Measurements from ENCODE around the gene OPA3.

OPA3 gene

DNA sequence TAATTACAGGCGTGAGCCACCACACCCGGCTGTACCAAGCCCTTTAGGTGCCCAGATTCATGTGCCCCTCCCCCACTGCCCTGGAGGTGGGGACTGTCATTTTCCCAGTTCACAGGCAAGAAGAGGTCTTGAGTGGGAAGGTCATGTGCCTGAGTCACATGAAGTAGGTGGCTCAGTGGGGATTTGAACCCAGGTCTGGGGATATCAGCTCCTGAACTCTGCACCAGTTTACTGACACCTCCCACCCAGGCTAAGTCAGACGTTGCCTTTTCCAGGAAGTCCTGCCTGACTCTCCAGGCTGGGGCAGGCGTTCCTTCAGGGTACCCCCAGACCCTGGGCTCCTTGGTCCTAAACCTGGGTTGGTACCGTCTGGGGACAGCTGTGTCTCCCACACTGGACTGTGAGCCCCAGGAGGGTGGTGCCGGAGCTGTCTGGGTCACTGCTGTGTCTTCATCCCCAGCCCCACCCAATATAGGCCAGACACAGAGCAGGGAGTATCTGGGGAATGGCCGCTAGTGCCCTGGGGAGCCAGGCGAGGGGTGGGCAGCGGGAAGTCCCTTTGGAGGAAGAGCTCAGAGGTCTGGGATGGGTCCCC lies 68.7 kb downstream of the OPA3 start:
- DNase-seq (ENCODE audit: low read depth in 1 of 2, low spot score in 1 of 2) = no peak
- peak overlapping the region; percentile 80 for H3K27ac ChIP-seq (replicated peaks)
- TF ChIP-seq, protein P1, sequence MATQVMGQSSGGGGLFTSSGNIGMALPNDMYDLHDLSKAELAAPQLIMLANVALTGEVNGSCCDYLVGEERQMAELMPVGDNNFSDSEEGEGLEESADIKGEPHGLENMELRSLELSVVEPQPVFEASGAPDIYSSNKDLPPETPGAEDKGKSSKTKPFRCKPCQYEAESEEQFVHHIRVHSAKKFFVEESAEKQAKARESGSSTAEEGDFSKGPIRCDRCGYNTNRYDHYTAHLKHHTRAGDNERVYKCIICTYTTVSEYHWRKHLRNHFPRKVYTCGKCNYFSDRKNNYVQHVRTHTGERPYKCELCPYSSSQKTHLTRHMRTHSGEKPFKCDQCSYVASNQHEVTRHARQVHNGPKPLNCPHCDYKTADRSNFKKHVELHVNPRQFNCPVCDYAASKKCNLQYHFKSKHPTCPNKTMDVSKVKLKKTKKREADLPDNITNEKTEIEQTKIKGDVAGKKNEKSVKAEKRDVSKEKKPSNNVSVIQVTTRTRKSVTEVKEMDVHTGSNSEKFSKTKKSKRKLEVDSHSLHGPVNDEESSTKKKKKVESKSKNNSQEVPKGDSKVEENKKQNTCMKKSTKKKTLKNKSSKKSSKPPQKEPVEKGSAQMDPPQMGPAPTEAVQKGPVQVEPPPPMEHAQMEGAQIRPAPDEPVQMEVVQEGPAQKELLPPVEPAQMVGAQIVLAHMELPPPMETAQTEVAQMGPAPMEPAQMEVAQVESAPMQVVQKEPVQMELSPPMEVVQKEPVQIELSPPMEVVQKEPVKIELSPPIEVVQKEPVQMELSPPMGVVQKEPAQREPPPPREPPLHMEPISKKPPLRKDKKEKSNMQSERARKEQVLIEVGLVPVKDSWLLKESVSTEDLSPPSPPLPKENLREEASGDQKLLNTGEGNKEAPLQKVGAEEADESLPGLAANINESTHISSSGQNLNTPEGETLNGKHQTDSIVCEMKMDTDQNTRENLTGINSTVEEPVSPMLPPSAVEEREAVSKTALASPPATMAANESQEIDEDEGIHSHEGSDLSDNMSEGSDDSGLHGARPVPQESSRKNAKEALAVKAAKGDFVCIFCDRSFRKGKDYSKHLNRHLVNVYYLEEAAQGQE (IDR thresholded peaks at IDR 0.05; ENCODE audit: insufficient replicate concordance, low read depth) = no peak
- TF ChIP-seq SPI1 (IDR thresholded peaks at IDR 0.05; ENCODE audit: borderline replicate concordance, low read depth) (no peak), CTCF (IDR thresholded peaks at IDR 0.05; ENCODE audit: insufficient read depth, low read length) (no peak), POLR2AphosphoS5 (IDR thresholded peaks at IDR 0.05; ENCODE audit: low read depth) (no peak), GABPA (IDR thresholded peaks at IDR 0.05; ENCODE audit: low read depth) (no peak)
- no peak overlapping the region for H3K4me3 ChIP-seq (replicated peaks; ENCODE audit: insufficient read depth, low read length)
- no peaks in the 10 kb centered on the region for H3K27me3 ChIP-seq (ENCODE audit: insufficient read depth, poor library complexity, severe bottlenecking)

DNA sequence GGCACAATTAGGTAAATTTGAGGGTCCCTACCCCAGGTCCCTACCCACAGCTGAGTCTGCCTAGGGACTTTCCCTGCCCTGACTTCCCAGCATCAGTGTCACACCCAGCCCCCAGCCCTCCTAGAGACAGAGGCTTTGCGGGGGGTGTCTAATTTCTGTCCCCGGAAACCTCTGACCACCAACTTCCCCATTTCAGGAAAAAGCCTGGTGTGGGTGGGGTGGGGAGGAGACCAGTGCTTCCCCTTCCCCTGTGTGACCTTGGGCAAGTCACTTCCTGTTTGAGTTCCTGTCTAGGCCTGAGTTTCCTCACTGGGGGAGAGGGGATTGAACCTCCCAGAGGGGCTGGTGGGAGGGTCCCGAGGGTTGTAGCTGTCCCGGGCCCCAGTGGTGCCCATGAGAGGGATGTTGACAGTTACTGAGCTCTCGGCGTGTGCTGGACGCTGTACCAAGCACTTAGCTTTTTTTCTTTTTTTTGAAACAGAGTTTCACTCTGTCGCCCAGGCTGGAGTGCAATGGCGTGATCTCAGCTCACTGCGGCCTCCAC lies 69.4 kb downstream of the OPA3 start:
- no peak overlapping the region for H3K4me3 ChIP-seq (replicated peaks; ENCODE audit: insufficient read depth, low read length)
- H3K27me3 ChIP-seq (ENCODE audit: insufficient read depth, poor library complexity, severe bottlenecking) = no peaks in the 10 kb centered on the region
- TF ChIP-seq SPI1 (IDR thresholded peaks at IDR 0.05; ENCODE audit: borderline replicate concordance, low read depth) = peak; percentile 96
- TF ChIP-seq POLR2AphosphoS5 (IDR thresholded peaks at IDR 0.05; ENCODE audit: low read depth) = peak; percentile 89
- TF ChIP-seq CTCF (IDR thresholded peaks at IDR 0.05; ENCODE audit: insufficient read depth, low read length) = no peak
- peak; percentile 45; the same call in 1 of the 2 replicates for TF ChIP-seq GABPA (IDR thresholded peaks at IDR 0.05; ENCODE audit: low read depth)
- TF ChIP-seq, protein P1 (IDR thresholded peaks at IDR 0.05; ENCODE audit: insufficient replicate concordance, low read depth) = no peak
- peak overlapping the region; percentile 80 for H3K27ac ChIP-seq (replicated peaks)
- DNase-seq (ENCODE audit: low read depth in 1 of 2, low spot score in 1 of 2) = peak; percentile 96 to 98

- Histone ChIP-seq H3K4me3 (replicated peaks; ENCODE audit: insufficient read depth, low read length) (no peak overlapping the region), H3K27me3 (ENCODE audit: insufficient read depth, poor library complexity, severe bottlenecking) (no peaks in the 10 kb centered on the region), H3K27ac (replicated peaks) (peak overlapping the region; percentile 80)
- DNase-seq (ENCODE audit: low read depth in 1 of 2, low spot score in 1 of 2) = no peak
- TF ChIP-seq SPI1 (IDR thresholded peaks at IDR 0.05; ENCODE audit: borderline replicate concordance, low read depth) (no peak), POLR2AphosphoS5 (IDR thresholded peaks at IDR 0.05; ENCODE audit: low read depth) (no peak), GABPA (IDR thresholded peaks at IDR 0.05; ENCODE audit: low read depth) (no peak), CTCF (IDR thresholded peaks at IDR 0.05; ENCODE audit: insufficient read depth, low read length) (no peak)
- TF ChIP-seq, protein P1 (IDR thresholded peaks at IDR 0.05; ENCODE audit: insufficient replicate concordance, low read depth) = no peak
Observed at GRCh38 chr19:45514376-45515051, 70.1 kb downstream of the OPA3 start.

Data from HL-60 (cell line).